Measurements from ENCODE around the gene FAM114A2.

DNA sequence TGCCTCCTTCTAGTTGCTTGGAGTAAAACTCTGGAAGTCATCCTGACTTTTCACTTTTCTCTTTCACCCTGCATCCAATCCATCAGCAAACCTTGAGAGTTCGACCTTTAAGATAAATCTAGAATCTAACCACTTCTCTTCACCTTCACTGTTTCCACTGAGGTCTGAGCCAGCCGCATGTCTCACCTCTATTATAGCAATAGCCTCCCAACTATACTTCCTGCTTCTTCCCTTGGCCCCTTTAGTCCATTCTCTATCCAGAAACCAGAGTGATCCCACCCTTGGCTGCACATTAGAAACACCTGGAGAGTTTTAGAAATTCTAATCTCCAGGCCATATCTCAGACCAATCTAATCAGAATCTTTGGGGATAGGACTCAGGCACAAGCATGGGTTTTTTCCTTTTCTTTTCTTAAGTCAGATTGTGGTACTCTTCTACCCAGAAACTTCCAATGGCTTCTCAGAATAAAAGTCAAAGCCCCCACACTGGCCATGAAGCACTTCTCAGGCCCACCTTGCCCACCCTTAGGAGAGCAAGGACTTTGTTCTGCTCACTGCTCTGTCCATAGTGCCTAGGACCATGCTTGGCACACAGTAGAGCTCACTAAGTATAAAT is 33.2 kb upstream of the FAM114A2 start:
- TF ChIP-seq, protein P1, sequence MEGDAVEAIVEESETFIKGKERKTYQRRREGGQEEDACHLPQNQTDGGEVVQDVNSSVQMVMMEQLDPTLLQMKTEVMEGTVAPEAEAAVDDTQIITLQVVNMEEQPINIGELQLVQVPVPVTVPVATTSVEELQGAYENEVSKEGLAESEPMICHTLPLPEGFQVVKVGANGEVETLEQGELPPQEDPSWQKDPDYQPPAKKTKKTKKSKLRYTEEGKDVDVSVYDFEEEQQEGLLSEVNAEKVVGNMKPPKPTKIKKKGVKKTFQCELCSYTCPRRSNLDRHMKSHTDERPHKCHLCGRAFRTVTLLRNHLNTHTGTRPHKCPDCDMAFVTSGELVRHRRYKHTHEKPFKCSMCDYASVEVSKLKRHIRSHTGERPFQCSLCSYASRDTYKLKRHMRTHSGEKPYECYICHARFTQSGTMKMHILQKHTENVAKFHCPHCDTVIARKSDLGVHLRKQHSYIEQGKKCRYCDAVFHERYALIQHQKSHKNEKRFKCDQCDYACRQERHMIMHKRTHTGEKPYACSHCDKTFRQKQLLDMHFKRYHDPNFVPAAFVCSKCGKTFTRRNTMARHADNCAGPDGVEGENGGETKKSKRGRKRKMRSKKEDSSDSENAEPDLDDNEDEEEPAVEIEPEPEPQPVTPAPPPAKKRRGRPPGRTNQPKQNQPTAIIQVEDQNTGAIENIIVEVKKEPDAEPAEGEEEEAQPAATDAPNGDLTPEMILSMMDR (IDR thresholded peaks at IDR 0.05; ENCODE audit: borderline replicate concordance, extremely low read depth, low read length, poor library complexity, severe bottlenecking), result no peak
- no peak for TF ChIP-seq EZH2 (IDR thresholded peaks at IDR 0.05; ENCODE audit: borderline replicate concordance, low read depth, low read length, severe bottlenecking)
